ENCODE measurements around the gene CYP4F22.

GRCh38 chr19:15501596-15501995 is 6.7 kb upstream of the CYP4F22 start:
- no peak for TF ChIP-seq CTCF (conservative IDR thresholded peaks at IDR 0.05; ENCODE audit: low read length)
- TF ChIP-seq EZH2phosphoT487 (IDR thresholded peaks at IDR 0.05; ENCODE audit: borderline replicate concordance, low read depth, low read length), result no peak
